K562 (cell line): ENCODE data around the gene CNGA4. TPM values are rescaled to one million over a fixed set of nuclear protein-coding genes. Genes with fewer than 3 reads are reported as not detected.

Experiments
- BRD4 ChIP-seq: fragments of 200-600 bp; sonication (generic); IDR thresholded peaks from 2 replicates; pipeline ENCODE4 v1.6.1; 2017; ENCODE audit warnings: inconsistent platforms
- CBX3 ChIP-seq, 2 experiments: IDR thresholded peaks; 1 replicate in 1 of 2; 2 replicates in 1 of 2; pipeline ENCODE4 v1.6.1; 2012; ENCODE audit warnings: inconsistent platforms in 2 of 2, low read length in 2 of 2, borderline replicate concordance in 1 of 2, control low read depth in 1 of 2
- ELK1 ChIP-seq: sonication (generic); formaldehyde crosslinking; IDR thresholded peaks from 2 replicates; pipeline ENCODE4 v1.8.1; 2022; ENCODE audit warnings: missing genetic modification reagents
- HDGF ChIP-seq: fragments of 450-650 bp; IDR thresholded peaks from 2 replicates; pipeline ENCODE4 v1.6.1; 2016
- HNRNPLL ChIP-seq: fragments of 200-400 bp; formaldehyde crosslinking; IDR thresholded peaks from 2 replicates; pipeline ENCODE4 v1.6.1; 2017; ENCODE audit warnings: low read length, low read depth, mild to moderate bottlenecking; ENCODE audit not compliant: poor library complexity, severe bottlenecking
- KAT7 ChIP-seq: sonication (generic); formaldehyde crosslinking; IDR thresholded peaks from 2 replicates; pipeline ENCODE4 v1.8.0; 2022; ENCODE audit warnings: missing genetic modification reagents, mild to moderate bottlenecking, borderline replicate concordance
- MCM5 ChIP-seq: fragments of 450-650 bp; IDR thresholded peaks from 2 replicates; pipeline ENCODE4 v1.6.1; 2016; ENCODE audit warnings: low read depth
- RBM14 ChIP-seq: fragments of 200-400 bp; formaldehyde crosslinking; IDR thresholded peaks from 2 replicates; pipeline ENCODE4 v1.6.1; 2018; ENCODE audit warnings: low read depth, mild to moderate bottlenecking, low read length, moderate library complexity, borderline replicate concordance; ENCODE audit not compliant: insufficient read depth
- SFPQ ChIP-seq: fragments of 200-400 bp; formaldehyde crosslinking; IDR thresholded peaks from 2 replicates; pipeline ENCODE4 v1.6.1; 2017; ENCODE audit warnings: mild to moderate bottlenecking, low read depth, low read length, moderate library complexity
- SUPT5H ChIP-seq: fragments of 450-650 bp; IDR thresholded peaks from 2 replicates; pipeline ENCODE4 v1.6.1; 2016
- ZBTB26 ChIP-seq: fragments of 450-650 bp; formaldehyde crosslinking; IDR thresholded peaks from 2 replicates; pipeline ENCODE4 v1.4.0; 2022; ENCODE audit warnings: missing genetic modification characterization
- ZC3H11A ChIP-seq: IDR thresholded peaks from 2 replicates; pipeline ENCODE4 v1.6.1; 2012; ENCODE audit warnings: low read depth, low read length, improper control_type of control experiment
- ZNF165 ChIP-seq: fragments of 250-450 bp; sonication (Bioruptor Pico); IDR thresholded peaks from 2 replicates; pipeline ENCODE4 v1.4.0; 2020; ENCODE audit warnings: borderline replicate concordance
- ZNF239 ChIP-seq: fragments of 250-450 bp; sonication (Bioruptor Pico); IDR thresholded peaks from 2 replicates; pipeline ENCODE4 v1.4.0; 2020; ENCODE audit warnings: mild to moderate bottlenecking
- polyA plus RNA-seq, 8 experiments: library from polyadenylated mRNA; depleted of rRNA in 4 of 8; stranded (reverse) in 5 of 8; unstranded in 3 of 8; fragments of >200 nt; fragmentation: Nextera tagmentation in 2 of 8; fragmentation: Illumina TruSeq in 1 of 8; extraction: Ambion mirVana in 2 of 8; extraction: Trizol in 1 of 8; gene quantifications; 2 replicates each; pipeline versions ENCODE4 v1.2.1 to v1.2.3, GENCODE V29; 2011 to 2014; ENCODE audit warnings: inconsistent platforms in 1 of 8, missing spikeins in 1 of 8
- total RNA-seq, 7 experiments: library from RNA; depleted of rRNA in 6 of 7; stranded (reverse); fragments of >200 nt in 6 of 7; fragmentation: Illumina TruSeq in 2 of 7; extraction: Trizol in 2 of 7; gene quantifications; 2 replicates each; pipeline versions ENCODE4 v1.2.1 to v1.2.3, GENCODE V29; 2011 to 2021; ENCODE audit warnings: low replicate concordance in 1 of 7
- TF ChIP-seq, protein P1 (sequence below), 2 experiments: fragments of 450-650 bp; formaldehyde crosslinking in 1 of 2; IDR thresholded peaks; 2 replicates each; pipeline versions ENCODE4 v1.4.0 to v1.6.1; 2014 to 2020; ENCODE audit warnings: mild to moderate bottlenecking in 2 of 2, borderline replicate concordance in 1 of 2, low read depth in 1 of 2

Gene CNGA4
- total and polyA plus RNA-seq, 9 of the 15 experiments (the other 6 are each of a cell fraction or from before 2014, with no cell fraction given) = 0.04 to 0.09 (median 0.06) TPM; not detected in 6

GRCh38 chr11:6249770-6250555, 11.1 kb downstream of the CNGA4 start (continued):
- TF ChIP-seq HNRNPLL (no peak), RBM14 (no peak), ZNF239 (CRISPR knock-in tag) (no peak), MCM5 (no peak), ZBTB26 (no peak), ZC3H11A (no peak), SFPQ (no peak), ELK1 (CRISPR knock-in tag) (no peak), HDGF (no peak), SUPT5H (no peak), CBX3 (IDR thresholded peaks at IDR 0.05; ENCODE audit: borderline replicate concordance in 1 of 2, low read length in 2 of 2) (no peak), BRD4 (no peak), ZNF165 (CRISPR knock-in tag) (no peak), KAT7 (CRISPR knock-in tag) (no peak)
- TF ChIP-seq, protein P1, sequence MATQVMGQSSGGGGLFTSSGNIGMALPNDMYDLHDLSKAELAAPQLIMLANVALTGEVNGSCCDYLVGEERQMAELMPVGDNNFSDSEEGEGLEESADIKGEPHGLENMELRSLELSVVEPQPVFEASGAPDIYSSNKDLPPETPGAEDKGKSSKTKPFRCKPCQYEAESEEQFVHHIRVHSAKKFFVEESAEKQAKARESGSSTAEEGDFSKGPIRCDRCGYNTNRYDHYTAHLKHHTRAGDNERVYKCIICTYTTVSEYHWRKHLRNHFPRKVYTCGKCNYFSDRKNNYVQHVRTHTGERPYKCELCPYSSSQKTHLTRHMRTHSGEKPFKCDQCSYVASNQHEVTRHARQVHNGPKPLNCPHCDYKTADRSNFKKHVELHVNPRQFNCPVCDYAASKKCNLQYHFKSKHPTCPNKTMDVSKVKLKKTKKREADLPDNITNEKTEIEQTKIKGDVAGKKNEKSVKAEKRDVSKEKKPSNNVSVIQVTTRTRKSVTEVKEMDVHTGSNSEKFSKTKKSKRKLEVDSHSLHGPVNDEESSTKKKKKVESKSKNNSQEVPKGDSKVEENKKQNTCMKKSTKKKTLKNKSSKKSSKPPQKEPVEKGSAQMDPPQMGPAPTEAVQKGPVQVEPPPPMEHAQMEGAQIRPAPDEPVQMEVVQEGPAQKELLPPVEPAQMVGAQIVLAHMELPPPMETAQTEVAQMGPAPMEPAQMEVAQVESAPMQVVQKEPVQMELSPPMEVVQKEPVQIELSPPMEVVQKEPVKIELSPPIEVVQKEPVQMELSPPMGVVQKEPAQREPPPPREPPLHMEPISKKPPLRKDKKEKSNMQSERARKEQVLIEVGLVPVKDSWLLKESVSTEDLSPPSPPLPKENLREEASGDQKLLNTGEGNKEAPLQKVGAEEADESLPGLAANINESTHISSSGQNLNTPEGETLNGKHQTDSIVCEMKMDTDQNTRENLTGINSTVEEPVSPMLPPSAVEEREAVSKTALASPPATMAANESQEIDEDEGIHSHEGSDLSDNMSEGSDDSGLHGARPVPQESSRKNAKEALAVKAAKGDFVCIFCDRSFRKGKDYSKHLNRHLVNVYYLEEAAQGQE (IDR thresholded peaks at IDR 0.05; ENCODE audit: borderline replicate concordance) = no peak
- TF ChIP-seq, protein P1 (CRISPR knock-in tag; IDR thresholded peaks at IDR 0.05; ENCODE audit: low read depth) = no peak
